HFFc6 (cell line): ENCODE data around the gene DCAKD. TPM values are rescaled to one million over a fixed set of nuclear protein-coding genes. Genes with fewer than 3 reads are reported as not detected.

Source experiments
- DNase-seq: peaks from one replicate; pipeline ENCODE4 v3.0.0-alpha.2; 2018
- H3K27ac Mint-ChIP-seq: 2 replicates; pipeline ENCODE4 v1.8.0; 2020; ENCODE audit warnings: mild to moderate bottlenecking, mixed read lengths
- H3K27me3 Mint-ChIP-seq: 2 replicates; pipeline ENCODE4 v1.8.0; 2021; ENCODE audit warnings: mild to moderate bottlenecking, moderate library complexity, mixed read lengths; ENCODE audit not compliant: insufficient read depth
- H3K36me3 Mint-ChIP-seq: 2 replicates; pipeline ENCODE4 v1.8.0; 2021; ENCODE audit warnings: low read depth, mixed read lengths
- H3K4me1 Mint-ChIP-seq: 2 replicates; pipeline ENCODE4 v1.8.0; 2020; ENCODE audit warnings: low read depth, mixed read lengths
- H3K4me3 Mint-ChIP-seq: 2 replicates; pipeline ENCODE4 v1.8.0; 2020; ENCODE audit warnings: mild to moderate bottlenecking, moderate library complexity, mixed read lengths
- H3K9me3 Mint-ChIP-seq: 2 replicates; pipeline ENCODE4 v1.8.0; 2020; ENCODE audit warnings: mild to moderate bottlenecking, mixed read lengths
- CTCF ChIP-seq: fragments of 200-600 bp; sonication (generic); IDR thresholded peaks from 2 replicates; pipeline ENCODE4 v1.5.0; 2021; ENCODE audit warnings: antibody characterized with exemption, mild to moderate bottlenecking
- total RNA-seq, 6 experiments: library from RNA; stranded (reverse); fragmentation: NEBNext Ultra II Directional; extraction: Animal tissue kit (Norgen Biotek cat#: 25700); gene quantifications; 2 replicates in 1 of 6; 3 replicates in 5 of 6; pipeline ENCODE4 v1.2.3, GENCODE V29; 2021

Gene DCAKD
- total RNA-seq, 6 experiments from 2014 or later: 34.0 to 38.9 (median 35.8) TPM

- Mint-ChIP-seq H3K4me3 (no peak overlapping the region), H3K4me1 (no peaks in the 10 kb centered on the region), H3K27me3 (peaks cover 34% of the 10 kb centered on the region), H3K36me3 (no peaks in the 10 kb centered on the region), H3K27ac (no peak overlapping the region), H3K9me3 (no peaks in the 10 kb centered on the region)
- no peak for DNase-seq
- no peak for TF ChIP-seq CTCF
Observed at GRCh38 chr17:44989552-44990138, 61.8 kb downstream of the DCAKD start.

- H3K27ac Mint-ChIP-seq: no peak overlapping the region
- no peaks in the 10 kb centered on the region for H3K36me3 Mint-ChIP-seq
- TF ChIP-seq CTCF: no peak
- H3K9me3 Mint-ChIP-seq: no peaks in the 10 kb centered on the region
- H3K4me1 Mint-ChIP-seq: no peaks in the 10 kb centered on the region
- no peak for DNase-seq
- peaks cover 28% of the 10 kb centered on the region for H3K27me3 Mint-ChIP-seq
- no peak overlapping the region for H3K4me3 Mint-ChIP-seq
Observed at GRCh38 chr17:44988044-44988942, 63.1 kb downstream of the DCAKD start.

- Mint-ChIP-seq H3K27me3 (peaks cover 19% of the 10 kb centered on the region), H3K36me3 (no peaks in the 10 kb centered on the region), H3K27ac (no peak overlapping the region), H3K9me3 (no peaks in the 10 kb centered on the region), H3K4me1 (peaks cover 13% of the 10 kb centered on the region), H3K4me3 (no peak overlapping the region)
- DNase-seq: no peak
- TF ChIP-seq CTCF: no peak
Observed at GRCh38 chr17:44983563-44983962, 67.9 kb downstream of the DCAKD start.

GRCh38 chr17:44982113-44982702 is 69.2 kb downstream of the DCAKD start:
- no peak for TF ChIP-seq CTCF
- H3K9me3 Mint-ChIP-seq: no peaks in the 10 kb centered on the region
- H3K4me3 Mint-ChIP-seq: peak overlapping the region; percentile 85; the same call in 1 of the 2 replicates
- peaks cover 13% of the 10 kb centered on the region for H3K4me1 Mint-ChIP-seq
- no peak for DNase-seq
- H3K36me3 Mint-ChIP-seq: no peaks in the 10 kb centered on the region
- no peak overlapping the region for H3K27ac Mint-ChIP-seq
- H3K27me3 Mint-ChIP-seq: peaks cover 22% of the 10 kb centered on the region

GRCh38 chr17:44981221-44981968 is 70.0 kb downstream of the DCAKD start:
- peak overlapping the region; percentile 85 for H3K4me3 Mint-ChIP-seq
- H3K27me3 Mint-ChIP-seq: peaks cover 25% of the 10 kb centered on the region
- TF ChIP-seq CTCF: no peak
- peak; percentile 25 for DNase-seq
- no peaks in the 10 kb centered on the region for H3K9me3 Mint-ChIP-seq
- H3K36me3 Mint-ChIP-seq: no peaks in the 10 kb centered on the region
- H3K27ac Mint-ChIP-seq: peak overlapping the region; percentile 58
- peaks cover 13% of the 10 kb centered on the region for H3K4me1 Mint-ChIP-seq
